ENCODE data around the gene SYTL1.

Gene SYTL1

GRCh38 chr1:27353166-27353565 is 11.3 kb downstream of the SYTL1 start:
- H3K4me3 ChIP-seq: no peak overlapping the region
- TF ChIP-seq, protein P1, sequence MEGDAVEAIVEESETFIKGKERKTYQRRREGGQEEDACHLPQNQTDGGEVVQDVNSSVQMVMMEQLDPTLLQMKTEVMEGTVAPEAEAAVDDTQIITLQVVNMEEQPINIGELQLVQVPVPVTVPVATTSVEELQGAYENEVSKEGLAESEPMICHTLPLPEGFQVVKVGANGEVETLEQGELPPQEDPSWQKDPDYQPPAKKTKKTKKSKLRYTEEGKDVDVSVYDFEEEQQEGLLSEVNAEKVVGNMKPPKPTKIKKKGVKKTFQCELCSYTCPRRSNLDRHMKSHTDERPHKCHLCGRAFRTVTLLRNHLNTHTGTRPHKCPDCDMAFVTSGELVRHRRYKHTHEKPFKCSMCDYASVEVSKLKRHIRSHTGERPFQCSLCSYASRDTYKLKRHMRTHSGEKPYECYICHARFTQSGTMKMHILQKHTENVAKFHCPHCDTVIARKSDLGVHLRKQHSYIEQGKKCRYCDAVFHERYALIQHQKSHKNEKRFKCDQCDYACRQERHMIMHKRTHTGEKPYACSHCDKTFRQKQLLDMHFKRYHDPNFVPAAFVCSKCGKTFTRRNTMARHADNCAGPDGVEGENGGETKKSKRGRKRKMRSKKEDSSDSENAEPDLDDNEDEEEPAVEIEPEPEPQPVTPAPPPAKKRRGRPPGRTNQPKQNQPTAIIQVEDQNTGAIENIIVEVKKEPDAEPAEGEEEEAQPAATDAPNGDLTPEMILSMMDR (IDR thresholded peaks at IDR 0.05): no peak
- intact Hi-C loops (cut with DNase I; ENCODE audit: low total_unique reads): loop anchor here (10.0 kb wide), 1 partner anchor 48 kb away; no protein-coding TSS in a partner anchor
- peaks cover 0 to 35% (median 29%) of the 10 kb centered on the region in 4 donors for H3K4me1 ChIP-seq
- H3K9me3 ChIP-seq: no peaks in the 10 kb centered on the region
- H3K27ac ChIP-seq: no peak overlapping the region
- H3K36me3 ChIP-seq: peaks cover 24 to 55% (median 45%) of the 10 kb centered on the region in 3 donors
- DNase-seq: no peak
- H3K27me3 ChIP-seq: peaks cover 0 to 22% of the 10 kb centered on the region in 2 donors

- no peak overlapping the region for H3K4me3 ChIP-seq
- H3K4me1 ChIP-seq: peaks cover 0 to 35% (median 29%) of the 10 kb centered on the region in 4 donors
- H3K9me3 ChIP-seq: no peaks in the 10 kb centered on the region
- peaks cover 29 to 60% (median 49%) of the 10 kb centered on the region in 3 donors for H3K36me3 ChIP-seq
- TF ChIP-seq, protein P1 (IDR thresholded peaks at IDR 0.05): no peak
- intact Hi-C loops (cut with DNase I; ENCODE audit: low total_unique reads): loop anchor here (10.0 kb wide), 1 partner anchor 49 kb away; no protein-coding TSS in a partner anchor
- H3K27me3 ChIP-seq: peaks cover 0 to 17% of the 10 kb centered on the region in 2 donors
- no peak for DNase-seq
- no peak overlapping the region for H3K27ac ChIP-seq
Measured at GRCh38 chr1:27353629-27354028, 11.8 kb downstream of the SYTL1 start.

DNA sequence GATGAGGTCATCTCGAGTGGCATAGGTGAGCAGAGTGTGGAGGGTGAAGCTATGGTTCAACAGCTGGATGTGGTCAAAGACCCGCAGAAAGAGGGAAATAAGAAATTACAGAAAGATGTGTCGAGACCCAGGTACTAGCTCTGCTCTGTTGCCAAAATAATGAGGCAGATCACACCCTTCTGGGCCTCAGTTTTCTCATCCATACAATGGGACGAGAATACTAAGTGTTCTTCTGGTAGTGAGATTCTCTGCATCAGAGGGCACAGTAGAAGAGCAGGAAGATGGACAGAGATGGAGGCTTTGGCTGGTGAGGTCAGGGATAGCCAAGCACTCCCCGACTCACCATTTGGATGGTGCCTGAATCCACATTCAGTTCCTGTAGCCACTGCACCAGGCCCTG is 13.9 kb downstream of the SYTL1 start:
- Histone ChIP-seq H3K27ac (no peak overlapping the region), H3K36me3 (peaks cover 44 to 80% (median 64%) of the 10 kb centered on the region in 3 donors), H3K27me3 (no peaks in the 10 kb centered on the region), H3K4me3 (no peak overlapping the region), H3K9me3 (no peaks in the 10 kb centered on the region), H3K4me1 (peaks cover 0 to 17% (median 12%) of the 10 kb centered on the region in 4 donors)
- TF ChIP-seq, protein P1 (IDR thresholded peaks at IDR 0.05): no peak
- no peak for DNase-seq
- intact Hi-C loops (cut with DNase I; ENCODE audit: low total_unique reads): loop anchor here (5.0 to 10.0 kb wide), 2 partner anchors 37 to 51 kb away; partner anchors contain the start of gene GPR3

DNA sequence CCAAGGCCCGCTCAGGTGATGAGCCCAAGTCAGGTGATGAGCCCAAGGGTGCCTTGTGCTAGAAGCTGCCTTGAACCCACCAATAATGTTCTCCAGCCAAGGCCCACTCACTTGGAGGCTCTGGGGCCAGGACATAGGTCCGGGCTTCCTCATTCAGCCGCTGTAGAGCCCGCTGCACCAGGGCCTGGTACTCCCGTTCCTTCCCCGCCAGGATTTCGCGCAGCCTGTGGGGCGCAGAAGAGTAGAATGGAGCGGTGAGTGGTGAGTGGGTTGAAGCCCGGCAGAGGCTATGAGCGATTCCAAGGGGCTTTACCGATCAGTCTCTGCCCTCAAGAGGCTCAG is 14.4 kb downstream of the SYTL1 start:
- H3K4me3 ChIP-seq: no peak overlapping the region
- no peaks in the 10 kb centered on the region for H3K27me3 ChIP-seq
- TF ChIP-seq, protein P1 (IDR thresholded peaks at IDR 0.05): no peak
- no peak for DNase-seq
- H3K36me3 ChIP-seq: peaks cover 49 to 86% (median 70%) of the 10 kb centered on the region in 3 donors
- no peaks in the 10 kb centered on the region for H3K9me3 ChIP-seq
- no peak overlapping the region for H3K27ac ChIP-seq
- peaks cover 0 to 11% (median 6%) of the 10 kb centered on the region in 4 donors for H3K4me1 ChIP-seq
- intact Hi-C loops (cut with DNase I; ENCODE audit: low total_unique reads): loop anchor here (5.0 to 10.0 kb wide), 2 partner anchors 36 to 51 kb away; partner anchors contain the start of gene GPR3

DNA sequence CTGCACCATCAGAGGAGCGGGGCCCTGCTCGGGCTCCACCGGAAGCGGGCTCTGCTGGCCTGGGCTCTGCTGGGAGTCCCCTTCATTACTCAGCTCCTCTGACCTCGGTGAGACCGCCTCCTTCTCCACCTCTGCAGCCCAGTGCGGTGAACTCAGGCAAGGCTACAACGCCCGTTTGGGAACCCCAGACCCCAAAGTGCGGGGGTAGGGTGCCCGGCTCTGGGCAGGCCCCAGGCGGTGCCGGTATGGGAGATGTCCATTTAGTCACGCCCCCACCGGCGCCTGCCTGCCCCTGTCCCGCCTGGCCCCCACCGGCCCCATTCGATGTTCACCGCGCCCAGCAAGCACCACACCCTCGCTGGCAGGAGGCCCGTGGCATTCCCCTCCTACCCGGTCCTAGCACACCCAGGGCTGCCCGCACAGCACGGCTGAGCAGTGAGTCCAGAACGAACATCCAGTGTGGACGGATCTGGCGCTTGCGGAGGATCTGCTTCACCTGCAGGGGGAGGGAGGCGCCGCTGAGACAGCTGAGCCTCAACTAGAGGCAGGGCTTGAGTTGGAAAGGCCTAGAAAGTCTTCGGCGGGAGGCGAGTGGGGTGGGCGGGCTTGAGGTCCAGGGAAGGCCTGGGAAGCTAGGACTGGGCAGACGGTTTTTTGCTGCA is 14.9 kb downstream of the SYTL1 start:
- no peak overlapping the region for H3K4me3 ChIP-seq

More for the DNA sequence above, 14.9 kb downstream of the SYTL1 start:
- no peak for DNase-seq
- TF ChIP-seq, protein P1 (IDR thresholded peaks at IDR 0.05): no peak
- no peaks in the 10 kb centered on the region for H3K27me3 ChIP-seq
- no peak overlapping the region for H3K27ac ChIP-seq
- intact Hi-C loops (cut with DNase I; ENCODE audit: low total_unique reads): loop anchor here (5.0 to 10.0 kb wide), 2 partner anchors 36 to 52 kb away; partner anchors contain the start of gene GPR3
- H3K36me3 ChIP-seq: peaks cover 54 to 91% (median 75%) of the 10 kb centered on the region in 3 donors
- H3K4me1 ChIP-seq: peaks cover 0 to 6% (median 3%) of the 10 kb centered on the region in 4 donors
- H3K9me3 ChIP-seq: no peaks in the 10 kb centered on the region
